Cardiac muscle cell (in vitro differentiated cells and primary cell): ENCODE measurements around the gene LRRC38. TPM values are rescaled to one million over a fixed set of nuclear protein-coding genes. Genes with fewer than 3 reads are reported as not detected.

ENCODE experiments used
- DNase-seq, 2 donors: peaks; one replicate each; pipeline versions ENCODE4 v3.0.0 to v3.0.0-alpha.2; 2010 to 2017; ENCODE audit warnings: low read depth in 1 of 2, low spot score in 1 of 2
- H3K27ac ChIP-seq: fragments of 200-600 bp; sonication (generic); 2 replicates; pipeline ENCODE4 v1.5.1; 2016
- H3K27me3 ChIP-seq: fragments of 200-600 bp; sonication (generic); 2 replicates; pipeline ENCODE4 v1.6.0; 2016; ENCODE audit warnings: control low read depth
- H3K36me3 ChIP-seq: fragments of 200-600 bp; sonication (generic); 2 replicates; pipeline ENCODE4 v1.5.1; 2016; ENCODE audit warnings: control low read depth
- H3K4me1 ChIP-seq: fragments of 200-600 bp; sonication (generic); 2 replicates; pipeline ENCODE4 v1.8.1; 2017; ENCODE audit warnings: low read depth, mild to moderate bottlenecking, mixed run types
- H3K4me3 ChIP-seq: fragments of 200-600 bp; sonication (generic); 2 replicates; pipeline ENCODE4 v1.5.1; 2016; ENCODE audit warnings: mild to moderate bottlenecking
- H3K9me3 ChIP-seq: fragments of 200-600 bp; sonication (generic); 2 replicates; pipeline ENCODE4 v1.5.1; 2017; ENCODE audit warnings: low read depth, mild to moderate bottlenecking, control low read depth
- polyA plus RNA-seq: library from polyadenylated mRNA; unstranded; fragments of >200 nt; fragmentation: Nextera tagmentation; extraction: Ambion mirVana; gene quantifications from 2 replicates; pipeline ENCODE4 v1.2.1, GENCODE V29; 2016
- total RNA-seq: library from RNA; depleted of rRNA; stranded (reverse); fragments of >200 nt; gene quantifications from 2 replicates; pipeline ENCODE4 v1.2.3, GENCODE V29; 2016
- TF ChIP-seq, protein P1 (sequence below): IDR thresholded peaks from 2 replicates; pipeline ENCODE4 v1.5.1; 2012; ENCODE audit warnings: low read depth, mild to moderate bottlenecking, low read length

Gene LRRC38
- total and polyA plus RNA-seq, 2 experiments from 2014 or later: not detected

DNA sequence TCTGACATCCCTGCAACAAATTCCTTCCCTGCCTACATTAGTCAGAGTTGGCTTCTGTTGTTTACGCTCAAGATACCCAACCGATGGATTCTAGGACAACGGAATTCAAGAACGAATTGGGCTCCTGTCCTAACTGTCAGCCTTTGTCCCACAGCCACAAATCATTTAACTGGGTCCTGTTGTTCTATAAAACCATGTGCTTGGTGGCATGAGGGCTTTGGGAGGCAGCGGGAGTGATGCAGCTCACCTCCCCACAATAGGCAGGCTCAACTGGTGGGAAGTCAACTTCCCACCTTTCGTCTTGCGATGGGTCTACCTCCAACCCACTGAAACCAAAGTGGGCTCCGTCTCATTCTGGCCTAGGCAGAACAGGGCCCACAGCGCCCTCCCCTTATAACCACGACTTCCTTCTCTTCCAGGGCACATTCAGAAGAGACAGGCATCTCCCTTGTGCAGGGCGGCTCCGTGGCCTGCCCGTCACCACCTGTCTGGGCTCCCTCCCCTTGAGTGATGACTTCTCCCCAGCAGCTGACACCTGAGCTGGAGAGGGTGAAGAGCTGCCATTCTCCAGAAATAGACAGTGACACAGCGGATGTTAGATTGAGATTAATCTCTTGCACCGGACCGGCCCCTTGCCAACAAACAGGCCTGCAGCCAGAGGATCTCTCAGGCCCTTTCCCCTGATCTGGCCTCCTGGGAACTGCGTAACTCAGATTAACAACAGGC is 26.5 kb downstream of the LRRC38 start:
- Histone ChIP-seq H3K36me3 (no peaks in the 10 kb centered on the region), H3K4me3 (no peak overlapping the region), H3K27ac (no peak overlapping the region), H3K9me3 (no peaks in the 10 kb centered on the region), H3K27me3 (no peaks in the 10 kb centered on the region), H3K4me1 (no peaks in the 10 kb centered on the region)
- TF ChIP-seq, protein P1, sequence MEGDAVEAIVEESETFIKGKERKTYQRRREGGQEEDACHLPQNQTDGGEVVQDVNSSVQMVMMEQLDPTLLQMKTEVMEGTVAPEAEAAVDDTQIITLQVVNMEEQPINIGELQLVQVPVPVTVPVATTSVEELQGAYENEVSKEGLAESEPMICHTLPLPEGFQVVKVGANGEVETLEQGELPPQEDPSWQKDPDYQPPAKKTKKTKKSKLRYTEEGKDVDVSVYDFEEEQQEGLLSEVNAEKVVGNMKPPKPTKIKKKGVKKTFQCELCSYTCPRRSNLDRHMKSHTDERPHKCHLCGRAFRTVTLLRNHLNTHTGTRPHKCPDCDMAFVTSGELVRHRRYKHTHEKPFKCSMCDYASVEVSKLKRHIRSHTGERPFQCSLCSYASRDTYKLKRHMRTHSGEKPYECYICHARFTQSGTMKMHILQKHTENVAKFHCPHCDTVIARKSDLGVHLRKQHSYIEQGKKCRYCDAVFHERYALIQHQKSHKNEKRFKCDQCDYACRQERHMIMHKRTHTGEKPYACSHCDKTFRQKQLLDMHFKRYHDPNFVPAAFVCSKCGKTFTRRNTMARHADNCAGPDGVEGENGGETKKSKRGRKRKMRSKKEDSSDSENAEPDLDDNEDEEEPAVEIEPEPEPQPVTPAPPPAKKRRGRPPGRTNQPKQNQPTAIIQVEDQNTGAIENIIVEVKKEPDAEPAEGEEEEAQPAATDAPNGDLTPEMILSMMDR: no peak
- DNase-seq: no peak

DNA sequence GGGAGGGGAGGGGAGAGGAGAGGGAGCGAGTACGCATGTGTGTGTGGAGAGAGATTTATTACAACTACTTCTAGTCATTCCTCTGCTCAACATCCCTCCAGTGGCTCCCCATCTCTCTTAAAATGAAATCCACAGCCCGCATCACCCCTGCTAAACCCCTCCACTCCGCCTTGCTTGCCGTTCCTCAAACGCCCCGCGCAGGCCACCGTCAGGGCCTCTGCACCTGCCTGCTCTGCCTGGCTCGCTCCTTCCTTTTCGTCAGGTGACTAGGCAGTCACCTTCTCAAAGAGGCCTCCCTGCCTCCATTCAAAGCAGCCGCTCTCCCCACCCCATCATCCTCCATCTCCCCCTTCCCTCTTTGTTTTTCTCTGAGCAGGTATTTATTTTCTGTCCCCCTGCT is 29.9 kb downstream of the LRRC38 start:
- no peak for DNase-seq
- Histone ChIP-seq H3K4me1 (no peaks in the 10 kb centered on the region), H3K27ac (no peak overlapping the region), H3K27me3 (no peaks in the 10 kb centered on the region), H3K9me3 (no peaks in the 10 kb centered on the region), H3K4me3 (no peak overlapping the region), H3K36me3 (no peaks in the 10 kb centered on the region)
- TF ChIP-seq, protein P1: no peak

DNA sequence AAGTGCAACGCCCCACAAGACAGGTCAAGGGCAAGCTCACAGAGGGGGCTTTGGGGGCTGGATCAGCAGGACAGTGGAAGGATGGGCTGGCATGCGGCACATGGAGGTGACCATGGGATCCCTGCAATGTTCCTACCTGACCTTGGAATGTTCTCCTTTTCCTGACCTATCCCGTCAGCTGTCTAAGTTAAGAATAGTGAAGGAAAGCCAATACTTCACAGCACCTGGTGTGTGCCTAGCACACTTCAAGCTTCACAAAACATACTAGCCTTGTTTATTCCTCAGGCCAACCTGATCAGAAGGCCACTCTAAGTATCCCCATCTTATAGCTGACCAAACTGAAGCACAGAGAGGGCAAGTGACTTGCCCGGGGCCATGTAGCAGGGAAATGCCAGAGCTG is 31.2 kb downstream of the LRRC38 start:
- no peaks in the 10 kb centered on the region for H3K9me3 ChIP-seq
- H3K36me3 ChIP-seq: no peaks in the 10 kb centered on the region
- TF ChIP-seq, protein P1: no peak
- no peak overlapping the region for H3K4me3 ChIP-seq
- no peaks in the 10 kb centered on the region for H3K4me1 ChIP-seq
- H3K27ac ChIP-seq: no peak overlapping the region
- no peak for DNase-seq
- H3K27me3 ChIP-seq: no peaks in the 10 kb centered on the region

DNA sequence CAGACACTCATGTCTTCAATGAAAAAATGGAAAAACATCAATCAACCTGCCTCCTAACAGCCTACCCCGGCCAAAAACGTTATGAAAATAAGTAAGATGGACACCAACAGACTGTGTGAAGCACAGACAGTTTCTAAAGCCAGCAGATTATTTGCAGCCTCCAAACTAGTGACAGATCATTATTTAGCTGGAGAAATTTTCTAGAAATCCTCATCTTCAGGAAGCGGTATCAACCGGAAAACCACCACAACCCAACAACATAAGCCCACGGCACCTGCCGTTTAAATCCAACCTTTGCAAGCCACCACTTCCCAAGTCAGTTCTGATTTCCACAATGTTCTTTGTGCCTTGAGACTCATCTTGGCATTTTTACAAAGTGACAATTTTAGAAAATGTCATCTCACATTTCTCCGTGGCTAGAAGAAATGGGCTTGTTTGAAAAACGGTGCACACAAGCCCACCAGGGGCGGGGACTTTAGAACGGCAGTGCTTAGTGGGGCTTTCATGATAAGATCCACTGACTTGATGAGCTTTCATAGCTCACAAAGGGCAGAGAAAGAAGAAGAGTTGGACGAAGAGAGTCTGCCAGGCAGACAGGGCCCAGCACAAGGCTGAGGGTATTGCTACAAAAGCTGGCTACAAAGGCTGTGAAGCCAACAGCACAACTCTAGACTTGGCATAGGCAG is 34.5 kb downstream of the LRRC38 start:
- no peak overlapping the region for H3K4me3 ChIP-seq
- H3K27ac ChIP-seq: no peak overlapping the region
- no peaks in the 10 kb centered on the region for H3K27me3 ChIP-seq
- H3K9me3 ChIP-seq: no peaks in the 10 kb centered on the region
- H3K4me1 ChIP-seq: no peaks in the 10 kb centered on the region
- H3K36me3 ChIP-seq: no peaks in the 10 kb centered on the region
- DNase-seq: no peak
- TF ChIP-seq, protein P1: no peak

DNA sequence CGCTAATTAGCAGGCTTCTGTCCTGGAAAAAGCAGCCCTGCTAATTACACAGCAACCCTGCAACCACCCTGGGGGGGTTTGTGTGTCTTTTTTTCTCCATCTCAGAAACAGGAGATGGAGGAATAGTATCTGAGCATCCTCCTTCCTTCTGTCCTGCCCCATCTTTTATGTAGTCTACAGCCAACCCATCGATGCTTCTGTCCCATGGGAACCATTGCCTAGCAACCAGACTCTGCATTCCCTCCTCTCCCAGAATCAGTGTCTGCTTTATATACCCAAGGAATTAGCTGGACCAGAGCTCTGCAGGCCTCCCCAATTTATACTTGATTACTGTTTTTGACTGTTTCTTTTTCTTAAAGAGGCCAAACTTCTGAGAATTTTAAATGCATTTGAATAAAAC is 35.1 kb downstream of the LRRC38 start:
- Histone ChIP-seq H3K27ac (no peak overlapping the region), H3K27me3 (no peaks in the 10 kb centered on the region), H3K9me3 (no peaks in the 10 kb centered on the region), H3K4me1 (no peaks in the 10 kb centered on the region), H3K36me3 (no peaks in the 10 kb centered on the region), H3K4me3 (no peak overlapping the region)
- TF ChIP-seq, protein P1: no peak
- no peak for DNase-seq
